ENCODE data around the gene CDKN1C.

CDKN1C gene

GRCh38 chr11:2916892-2917645 lies 31.5 kb upstream of the CDKN1C start:
- no peak for TF ChIP-seq CTCF (IDR thresholded peaks at IDR 0.05)
- no peaks in the 10 kb centered on the region for H3K9me3 ChIP-seq (ENCODE audit: control insufficient read depth, low read length)
- no peak overlapping the region for H3K4me2 ChIP-seq (ENCODE audit: low read length)
- no peaks in the 10 kb centered on the region for H3K27me3 ChIP-seq (ENCODE audit: control insufficient read depth, insufficient read depth, low read length)
- no peak overlapping the region for H3K9ac ChIP-seq
- no peaks in the 10 kb centered on the region for H3K79me2 ChIP-seq
- no peak overlapping the region for H2AFZ ChIP-seq
- H3K4me3 ChIP-seq (ENCODE audit: low read depth, low read length) = no peak overlapping the region
- H3K27ac ChIP-seq = no peak overlapping the region
- H3K4me1 ChIP-seq = peaks cover 3% of the 10 kb centered on the region
- H3K36me3 ChIP-seq (ENCODE audit: control insufficient read depth, insufficient read depth, low read length) = no peaks in the 10 kb centered on the region

- Histone ChIP-seq H3K36me3 (ENCODE audit: control insufficient read depth, insufficient read depth, low read length) (no peaks in the 10 kb centered on the region), H3K4me2 (ENCODE audit: low read length) (no peak overlapping the region), H3K27ac (no peak overlapping the region), H3K9ac (no peak overlapping the region), H3K27me3 (ENCODE audit: control insufficient read depth, insufficient read depth, low read length) (no peaks in the 10 kb centered on the region), H3K4me1 (peaks cover 3% of the 10 kb centered on the region), H2AFZ (no peak overlapping the region), H3K9me3 (ENCODE audit: control insufficient read depth, low read length) (no peaks in the 10 kb centered on the region), H3K79me2 (no peaks in the 10 kb centered on the region), H3K4me3 (ENCODE audit: low read depth, low read length) (no peak overlapping the region)
- TF ChIP-seq CTCF (IDR thresholded peaks at IDR 0.05) = no peak
Observed at GRCh38 chr11:2916114-2916891, 30.7 kb upstream of the CDKN1C start.

- Histone ChIP-seq H3K4me3 (ENCODE audit: low read depth, low read length) (no peak overlapping the region), H3K27ac (no peak overlapping the region), H3K9me3 (ENCODE audit: control insufficient read depth, low read length) (no peaks in the 10 kb centered on the region), H3K36me3 (ENCODE audit: control insufficient read depth, insufficient read depth, low read length) (no peaks in the 10 kb centered on the region), H3K9ac (no peak overlapping the region), H3K4me2 (ENCODE audit: low read length) (no peak overlapping the region), H3K79me2 (no peaks in the 10 kb centered on the region), H3K27me3 (ENCODE audit: control insufficient read depth, insufficient read depth, low read length) (no peaks in the 10 kb centered on the region), H3K4me1 (peaks cover 3% of the 10 kb centered on the region), H2AFZ (no peak overlapping the region)
- TF ChIP-seq CTCF (IDR thresholded peaks at IDR 0.05) = no peak
Observed at GRCh38 chr11:2915473-2915872, 29.9 kb upstream of the CDKN1C start.

GRCh38 chr11:2914455-2915195 lies 29.1 kb upstream of the CDKN1C start:
- H2AFZ ChIP-seq = no peak overlapping the region
- no peak overlapping the region for H3K4me3 ChIP-seq (ENCODE audit: low read depth, low read length)
- no peaks in the 10 kb centered on the region for H3K27me3 ChIP-seq (ENCODE audit: control insufficient read depth, insufficient read depth, low read length)
- H3K79me2 ChIP-seq = no peaks in the 10 kb centered on the region
- H3K27ac ChIP-seq = no peak overlapping the region
- TF ChIP-seq CTCF (IDR thresholded peaks at IDR 0.05) = no peak
- no peak overlapping the region for H3K4me2 ChIP-seq (ENCODE audit: low read length)
- no peaks in the 10 kb centered on the region for H3K9me3 ChIP-seq (ENCODE audit: control insufficient read depth, low read length)
- no peaks in the 10 kb centered on the region for H3K36me3 ChIP-seq (ENCODE audit: control insufficient read depth, insufficient read depth, low read length)
- H3K9ac ChIP-seq = no peak overlapping the region
- H3K4me1 ChIP-seq = peaks cover 3% of the 10 kb centered on the region
